Nephron (organoid): ENCODE data around the gene DPH7.
"Not testable (repeated sequence)": the region's sequence is repeated elsewhere in the genome, so short reads cannot be mapped to it uniquely, and the experiment has no call there.

Source experiments
- H3K27ac Mint-ChIP-seq, 3 experiments: 2 replicates each; pipeline ENCODE4 v1.8.0; 2020; ENCODE audit warnings: mixed read lengths in 3 of 3, mild to moderate bottlenecking in 2 of 3, moderate library complexity in 1 of 3
- H3K27me3 Mint-ChIP-seq: 2 replicates; pipeline ENCODE4 v1.8.0; 2021; ENCODE audit warnings: low read depth, mild to moderate bottlenecking, moderate library complexity, mixed read lengths
- H3K36me3 Mint-ChIP-seq: 2 replicates; pipeline ENCODE4 v1.8.0; 2020; ENCODE audit warnings: low read depth, mixed read lengths
- H3K4me1 Mint-ChIP-seq: 2 replicates; pipeline ENCODE4 v1.8.0; 2020; ENCODE audit warnings: mixed read lengths
- H3K4me3 Mint-ChIP-seq, 3 experiments: 2 replicates each; pipeline ENCODE4 v1.8.0; 2020; ENCODE audit warnings: mild to moderate bottlenecking in 3 of 3, mixed read lengths in 3 of 3, moderate library complexity in 2 of 3
- H3K9me3 Mint-ChIP-seq: 2 replicates; pipeline ENCODE4 v1.8.0; 2020; ENCODE audit warnings: mixed read lengths
- TF ChIP-seq, protein P1 (sequence below), 3 experiments: fragments of 200-600 bp; sonication (generic); IDR thresholded peaks; one replicate each; pipeline ENCODE4 v1.5.0; 2021; ENCODE audit warnings: antibody characterized with exemption in 3 of 3; ENCODE audit not compliant: unreplicated experiment in 3 of 3

The DPH7 gene

GRCh38 chr9:137543237-137543963 is 35.3 kb downstream of the DPH7 start:
- Mint-ChIP-seq H3K9me3 (no peaks in the 10 kb centered on the region), H3K36me3 (peaks cover 4% of the 10 kb centered on the region), H3K27ac (no peak overlapping the region), H3K4me3 (no peak overlapping the region), H3K4me1 (no peaks in the 10 kb centered on the region), H3K27me3 (peaks cover 3% of the 10 kb centered on the region)
- TF ChIP-seq, protein P1, sequence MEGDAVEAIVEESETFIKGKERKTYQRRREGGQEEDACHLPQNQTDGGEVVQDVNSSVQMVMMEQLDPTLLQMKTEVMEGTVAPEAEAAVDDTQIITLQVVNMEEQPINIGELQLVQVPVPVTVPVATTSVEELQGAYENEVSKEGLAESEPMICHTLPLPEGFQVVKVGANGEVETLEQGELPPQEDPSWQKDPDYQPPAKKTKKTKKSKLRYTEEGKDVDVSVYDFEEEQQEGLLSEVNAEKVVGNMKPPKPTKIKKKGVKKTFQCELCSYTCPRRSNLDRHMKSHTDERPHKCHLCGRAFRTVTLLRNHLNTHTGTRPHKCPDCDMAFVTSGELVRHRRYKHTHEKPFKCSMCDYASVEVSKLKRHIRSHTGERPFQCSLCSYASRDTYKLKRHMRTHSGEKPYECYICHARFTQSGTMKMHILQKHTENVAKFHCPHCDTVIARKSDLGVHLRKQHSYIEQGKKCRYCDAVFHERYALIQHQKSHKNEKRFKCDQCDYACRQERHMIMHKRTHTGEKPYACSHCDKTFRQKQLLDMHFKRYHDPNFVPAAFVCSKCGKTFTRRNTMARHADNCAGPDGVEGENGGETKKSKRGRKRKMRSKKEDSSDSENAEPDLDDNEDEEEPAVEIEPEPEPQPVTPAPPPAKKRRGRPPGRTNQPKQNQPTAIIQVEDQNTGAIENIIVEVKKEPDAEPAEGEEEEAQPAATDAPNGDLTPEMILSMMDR (IDR thresholded peaks at IDR 0.05; ENCODE audit: unreplicated experiment in 3 of 3) = no peak

GRCh38 chr9:137542486-137542885 is 36.2 kb downstream of the DPH7 start:
- peaks cover 4% of the 10 kb centered on the region for H3K36me3 Mint-ChIP-seq
- no peak overlapping the region for H3K4me3 Mint-ChIP-seq
- no peak overlapping the region for H3K27ac Mint-ChIP-seq
- no peaks in the 10 kb centered on the region for H3K9me3 Mint-ChIP-seq
- no peaks in the 10 kb centered on the region for H3K4me1 Mint-ChIP-seq
- H3K27me3 Mint-ChIP-seq = peaks cover 3% of the 10 kb centered on the region
- TF ChIP-seq, protein P1 (IDR thresholded peaks at IDR 0.05; ENCODE audit: unreplicated experiment in 3 of 3) = no peak

- Mint-ChIP-seq H3K36me3 (no peaks in the 10 kb centered on the region), H3K27ac (no peak overlapping the region), H3K27me3 (peaks cover 3% of the 10 kb centered on the region), H3K4me1 (no peaks in the 10 kb centered on the region), H3K9me3 (no peaks in the 10 kb centered on the region), H3K4me3 (no peak overlapping the region)
- TF ChIP-seq, protein P1 (IDR thresholded peaks at IDR 0.05; ENCODE audit: unreplicated experiment in 3 of 3) = no peak
These were observed 38.2 kb downstream of the DPH7 start for GRCh38 chr9:137540536-137540935.

DNA sequence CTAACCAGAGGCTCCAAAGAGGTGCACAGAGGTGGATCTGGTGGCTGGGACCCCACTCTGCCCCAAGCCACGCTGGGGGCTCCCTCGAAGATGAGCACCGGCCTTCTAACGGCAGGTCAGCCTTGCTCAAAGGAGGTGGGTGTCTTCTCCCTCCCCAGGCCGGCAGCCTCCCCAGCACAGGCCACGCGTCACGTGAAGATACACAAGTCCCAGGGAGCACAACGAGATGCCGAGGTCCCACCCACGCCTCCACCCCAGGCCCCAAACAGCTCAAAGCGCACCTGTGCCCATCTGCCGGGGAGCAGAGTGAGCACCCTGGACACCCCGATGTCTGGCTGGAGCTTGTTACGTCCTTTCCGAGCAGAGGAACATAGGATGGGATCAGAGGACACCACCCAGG is 40.7 kb downstream of the DPH7 start:
- peaks cover 7% of the 10 kb centered on the region for H3K4me1 Mint-ChIP-seq
- TF ChIP-seq, protein P1 (IDR thresholded peaks at IDR 0.05; ENCODE audit: unreplicated experiment in 3 of 3) = no peak
- no peak overlapping the region for H3K4me3 Mint-ChIP-seq
- H3K9me3 Mint-ChIP-seq = no peaks in the 10 kb centered on the region
- no peaks in the 10 kb centered on the region for H3K36me3 Mint-ChIP-seq
- H3K27me3 Mint-ChIP-seq = peaks cover 3% of the 10 kb centered on the region
- no peak overlapping the region for H3K27ac Mint-ChIP-seq

GRCh38 chr9:137536594-137537131 is 42.1 kb downstream of the DPH7 start:
- not testable (repeated sequence) for H3K9me3 Mint-ChIP-seq, H3K4me1 Mint-ChIP-seq, H3K27ac Mint-ChIP-seq, H3K36me3 Mint-ChIP-seq, H3K27me3 Mint-ChIP-seq, H3K4me3 Mint-ChIP-seq

- H3K36me3 Mint-ChIP-seq = no peaks in the 10 kb centered on the region
- no peak overlapping the region for H3K4me3 Mint-ChIP-seq
- peak overlapping the region; percentile 46 to 81 (median 53) for H3K27ac Mint-ChIP-seq
- no peaks in the 10 kb centered on the region for H3K9me3 Mint-ChIP-seq
- TF ChIP-seq, protein P1 (IDR thresholded peaks at IDR 0.05; ENCODE audit: unreplicated experiment in 3 of 3) = no peak
- H3K4me1 Mint-ChIP-seq = peaks cover 19% of the 10 kb centered on the region
- no peaks in the 10 kb centered on the region for H3K27me3 Mint-ChIP-seq
These were observed 43.7 kb downstream of the DPH7 start for GRCh38 chr9:137535120-137535428.
